DND-41 (cell line): ENCODE data around the gene MAG.

ENCODE experiments used
- EZH2 ChIP-seq: IDR thresholded peaks from 3 replicates; pipeline ENCODE4 v1.6.1; 2012; ENCODE audit warnings: borderline replicate concordance, low read depth, mild to moderate bottlenecking, moderate library complexity, low read length, inconsistent platforms; ENCODE audit not compliant: severe bottlenecking
- TF ChIP-seq, protein P1 (sequence below): IDR thresholded peaks from 2 replicates; pipeline ENCODE4 v1.5.1; 2012; ENCODE audit warnings: borderline replicate concordance, low read length, moderate library complexity, mild to moderate bottlenecking; ENCODE audit not compliant: poor library complexity, severe bottlenecking; ENCODE audit errors: extremely low read depth

DNA sequence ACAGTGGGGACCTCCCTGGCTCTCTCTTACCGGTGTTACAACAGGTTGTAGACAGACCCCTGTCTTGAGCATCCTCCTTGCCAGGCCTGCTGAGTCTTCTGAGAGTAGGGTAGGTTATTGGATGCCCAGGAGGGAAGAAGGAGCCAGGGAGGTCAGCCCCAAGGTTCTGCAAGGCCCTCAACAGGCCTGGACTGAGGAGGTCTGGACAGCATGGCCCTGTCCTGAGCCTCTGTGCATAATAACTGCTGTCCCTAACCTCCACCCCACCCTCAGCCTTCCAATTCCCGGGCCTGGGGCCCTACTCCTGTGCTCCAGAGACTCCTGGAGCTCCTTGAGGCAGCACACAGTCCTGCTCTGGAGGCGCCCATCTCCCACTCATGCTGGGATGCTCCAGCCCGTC, 37.4 kb downstream of the MAG start:
- TF ChIP-seq, protein P1, sequence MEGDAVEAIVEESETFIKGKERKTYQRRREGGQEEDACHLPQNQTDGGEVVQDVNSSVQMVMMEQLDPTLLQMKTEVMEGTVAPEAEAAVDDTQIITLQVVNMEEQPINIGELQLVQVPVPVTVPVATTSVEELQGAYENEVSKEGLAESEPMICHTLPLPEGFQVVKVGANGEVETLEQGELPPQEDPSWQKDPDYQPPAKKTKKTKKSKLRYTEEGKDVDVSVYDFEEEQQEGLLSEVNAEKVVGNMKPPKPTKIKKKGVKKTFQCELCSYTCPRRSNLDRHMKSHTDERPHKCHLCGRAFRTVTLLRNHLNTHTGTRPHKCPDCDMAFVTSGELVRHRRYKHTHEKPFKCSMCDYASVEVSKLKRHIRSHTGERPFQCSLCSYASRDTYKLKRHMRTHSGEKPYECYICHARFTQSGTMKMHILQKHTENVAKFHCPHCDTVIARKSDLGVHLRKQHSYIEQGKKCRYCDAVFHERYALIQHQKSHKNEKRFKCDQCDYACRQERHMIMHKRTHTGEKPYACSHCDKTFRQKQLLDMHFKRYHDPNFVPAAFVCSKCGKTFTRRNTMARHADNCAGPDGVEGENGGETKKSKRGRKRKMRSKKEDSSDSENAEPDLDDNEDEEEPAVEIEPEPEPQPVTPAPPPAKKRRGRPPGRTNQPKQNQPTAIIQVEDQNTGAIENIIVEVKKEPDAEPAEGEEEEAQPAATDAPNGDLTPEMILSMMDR = no peak
- no peak for TF ChIP-seq EZH2
